Thyroid gland (tissue), 4 donors: ENCODE results near the gene CTIF.

Source experiments
- POLR2A ChIP-seq, 2 donors: fragments of 450-650 bp; IDR thresholded peaks; one replicate each; pipeline ENCODE4 v1.6.1; 2017; ENCODE audit warnings: antibody characterized with exemption in 2 of 2, mild to moderate bottlenecking in 2 of 2, moderate library complexity in 1 of 2
- TF ChIP-seq, protein P1 (sequence below), 6 experiments: fragments of 200-600 bp in 3 of 6; fragments of 450-650 bp in 3 of 6; sonication (generic) in 3 of 6; IDR thresholded peaks; one replicate each; pipeline ENCODE4 v1.5.1; 2016 to 2019; ENCODE audit warnings: antibody characterized with exemption in 6 of 6, mild to moderate bottlenecking in 2 of 6, inconsistent platforms in 1 of 6, moderate library complexity in 1 of 6

DNA sequence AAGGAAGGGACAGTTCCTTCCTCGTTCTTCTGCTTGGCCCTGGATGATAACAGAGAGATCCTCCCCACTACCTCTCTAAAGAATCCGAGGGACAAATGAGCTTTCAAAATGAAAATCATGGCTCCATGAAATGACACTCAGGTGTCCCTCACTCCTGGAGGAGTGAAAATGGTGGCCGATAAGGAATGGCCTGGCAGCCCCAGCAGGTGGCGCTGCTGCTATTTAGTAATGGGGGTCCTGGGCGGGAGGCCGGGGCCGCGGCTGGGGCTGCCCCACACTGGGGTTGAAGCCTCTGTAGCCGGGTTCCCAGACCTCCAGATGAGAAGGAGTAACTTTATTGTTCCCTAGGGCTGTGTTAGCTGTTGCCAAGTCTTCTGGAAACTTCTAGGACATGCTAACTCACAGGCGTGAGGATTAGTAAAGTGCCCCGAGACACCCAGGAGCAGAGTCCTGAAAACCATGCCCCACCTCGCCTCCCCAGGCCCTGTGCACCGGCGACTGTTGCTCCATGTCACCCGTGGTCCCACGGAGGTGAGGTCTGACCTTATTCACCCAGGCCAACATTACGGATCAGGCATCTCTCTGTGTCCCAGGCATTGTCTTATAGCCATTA, 138.0 kb downstream of the CTIF start:
- TF ChIP-seq, protein P1, sequence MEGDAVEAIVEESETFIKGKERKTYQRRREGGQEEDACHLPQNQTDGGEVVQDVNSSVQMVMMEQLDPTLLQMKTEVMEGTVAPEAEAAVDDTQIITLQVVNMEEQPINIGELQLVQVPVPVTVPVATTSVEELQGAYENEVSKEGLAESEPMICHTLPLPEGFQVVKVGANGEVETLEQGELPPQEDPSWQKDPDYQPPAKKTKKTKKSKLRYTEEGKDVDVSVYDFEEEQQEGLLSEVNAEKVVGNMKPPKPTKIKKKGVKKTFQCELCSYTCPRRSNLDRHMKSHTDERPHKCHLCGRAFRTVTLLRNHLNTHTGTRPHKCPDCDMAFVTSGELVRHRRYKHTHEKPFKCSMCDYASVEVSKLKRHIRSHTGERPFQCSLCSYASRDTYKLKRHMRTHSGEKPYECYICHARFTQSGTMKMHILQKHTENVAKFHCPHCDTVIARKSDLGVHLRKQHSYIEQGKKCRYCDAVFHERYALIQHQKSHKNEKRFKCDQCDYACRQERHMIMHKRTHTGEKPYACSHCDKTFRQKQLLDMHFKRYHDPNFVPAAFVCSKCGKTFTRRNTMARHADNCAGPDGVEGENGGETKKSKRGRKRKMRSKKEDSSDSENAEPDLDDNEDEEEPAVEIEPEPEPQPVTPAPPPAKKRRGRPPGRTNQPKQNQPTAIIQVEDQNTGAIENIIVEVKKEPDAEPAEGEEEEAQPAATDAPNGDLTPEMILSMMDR (IDR thresholded peaks at IDR 0.05) = peak; percentile 60 to 86 (median 80)
- TF ChIP-seq POLR2A (IDR thresholded peaks at IDR 0.05) = no peak
